Astrocyte (in vitro differentiated cells and primary cell): ENCODE data around the gene TSPAN15. TPM values are rescaled to one million over a fixed set of nuclear protein-coding genes. Genes with fewer than 3 reads are reported as not detected.

ENCODE experiments used
- DNase-seq: peaks from one replicate; pipeline ENCODE4 v3.0.0-alpha.2; 2010; ENCODE audit warnings: low read depth
- FAIRE-seq: peaks from 2 replicates; lab custom pipeline; 2011; peaks lifted over from hg19 to GRCh38; lab: Jason Lieb, UNC
- H2AFZ ChIP-seq: 2 replicates; pipeline ENCODE4 v1.6.0; 2012; ENCODE audit warnings: low read depth, low read length, inconsistent platforms
- H3K27ac ChIP-seq: 2 replicates; pipeline ENCODE4 v1.5.1; 2011; ENCODE audit warnings: low read depth, low read length, inconsistent platforms
- H3K27me3 ChIP-seq: 2 replicates; pipeline ENCODE4 v1.6.0; 2011; ENCODE audit warnings: low read length, inconsistent platforms; ENCODE audit not compliant: insufficient read depth
- H3K36me3 ChIP-seq: 2 replicates; pipeline ENCODE4 v1.5.1; 2011; ENCODE audit warnings: low read length, inconsistent platforms; ENCODE audit not compliant: insufficient read depth
- H3K4me1 ChIP-seq: 2 replicates; pipeline ENCODE4 v1.5.1; 2011; ENCODE audit warnings: low read length, inconsistent platforms; ENCODE audit not compliant: insufficient read depth
- H3K4me2 ChIP-seq: 2 replicates; pipeline ENCODE4 v1.6.0; 2012; ENCODE audit warnings: low read length, inconsistent platforms
- H3K4me3 ChIP-seq: 2 replicates; pipeline ENCODE4 v1.5.1; 2011; ENCODE audit warnings: low read depth, mild to moderate bottlenecking, low read length, inconsistent platforms; ENCODE audit not compliant: insufficient read depth
- H3K79me2 ChIP-seq: 2 replicates; pipeline ENCODE4 v1.6.0; 2012; ENCODE audit warnings: mild to moderate bottlenecking, low read length, inconsistent platforms; ENCODE audit not compliant: insufficient read depth
- H3K9ac ChIP-seq: 2 replicates; pipeline ENCODE4 v1.6.0; 2012; ENCODE audit warnings: mild to moderate bottlenecking, low read length, inconsistent platforms
- H3K9me3 ChIP-seq: 2 replicates; pipeline ENCODE4 v1.5.1; 2012; ENCODE audit warnings: low read depth, mild to moderate bottlenecking, low read length, inconsistent platforms; ENCODE audit not compliant: insufficient read depth
- H4K20me1 ChIP-seq: 2 replicates; pipeline ENCODE4 v1.6.0; 2012; ENCODE audit warnings: low read length, inconsistent platforms; ENCODE audit not compliant: insufficient read depth
- H3K27ac Mint-ChIP-seq: one replicate; pipeline ENCODE4 v1.8.0; 2021; ENCODE audit warnings: mild to moderate bottlenecking, mixed read lengths; ENCODE audit not compliant: unreplicated experiment
- H3K27me3 Mint-ChIP-seq: one replicate; pipeline ENCODE4 v1.8.0; 2021; ENCODE audit warnings: low read depth, mixed read lengths; ENCODE audit not compliant: unreplicated experiment
- H3K36me3 Mint-ChIP-seq: one replicate; pipeline ENCODE4 v1.8.0; 2021; ENCODE audit warnings: low read depth, mixed read lengths; ENCODE audit not compliant: unreplicated experiment
- H3K4me1 Mint-ChIP-seq: one replicate; pipeline ENCODE4 v1.8.0; 2021; ENCODE audit warnings: low read depth, mixed read lengths; ENCODE audit not compliant: unreplicated experiment
- H3K4me3 Mint-ChIP-seq: one replicate; pipeline ENCODE4 v1.8.0; 2021; ENCODE audit warnings: mild to moderate bottlenecking, moderate library complexity, mixed read lengths; ENCODE audit not compliant: unreplicated experiment
- H3K9me3 Mint-ChIP-seq: one replicate; pipeline ENCODE4 v1.8.0; 2021; ENCODE audit warnings: mild to moderate bottlenecking, mixed read lengths; ENCODE audit not compliant: unreplicated experiment
- EZH2 ChIP-seq: IDR thresholded peaks from 2 replicates; pipeline ENCODE4 v1.6.1; 2012; ENCODE audit warnings: mild to moderate bottlenecking, low read length, inconsistent platforms; ENCODE audit not compliant: insufficient read depth
- total RNA-seq: library from RNA; stranded (reverse); gene quantifications from 2 replicates; pipeline ENCODE4 v1.2.1, GENCODE V29; 2021
- TF ChIP-seq, protein P1 (sequence below): IDR thresholded peaks from 2 replicates; pipeline ENCODE4 v1.5.1; 2011; ENCODE audit warnings: low read depth, mild to moderate bottlenecking, inconsistent platforms, low read length, moderate library complexity; ENCODE audit not compliant: insufficient read depth

Gene TSPAN15
- total RNA-seq, 1 donor from 2014 or later = 9.4 TPM

DNA sequence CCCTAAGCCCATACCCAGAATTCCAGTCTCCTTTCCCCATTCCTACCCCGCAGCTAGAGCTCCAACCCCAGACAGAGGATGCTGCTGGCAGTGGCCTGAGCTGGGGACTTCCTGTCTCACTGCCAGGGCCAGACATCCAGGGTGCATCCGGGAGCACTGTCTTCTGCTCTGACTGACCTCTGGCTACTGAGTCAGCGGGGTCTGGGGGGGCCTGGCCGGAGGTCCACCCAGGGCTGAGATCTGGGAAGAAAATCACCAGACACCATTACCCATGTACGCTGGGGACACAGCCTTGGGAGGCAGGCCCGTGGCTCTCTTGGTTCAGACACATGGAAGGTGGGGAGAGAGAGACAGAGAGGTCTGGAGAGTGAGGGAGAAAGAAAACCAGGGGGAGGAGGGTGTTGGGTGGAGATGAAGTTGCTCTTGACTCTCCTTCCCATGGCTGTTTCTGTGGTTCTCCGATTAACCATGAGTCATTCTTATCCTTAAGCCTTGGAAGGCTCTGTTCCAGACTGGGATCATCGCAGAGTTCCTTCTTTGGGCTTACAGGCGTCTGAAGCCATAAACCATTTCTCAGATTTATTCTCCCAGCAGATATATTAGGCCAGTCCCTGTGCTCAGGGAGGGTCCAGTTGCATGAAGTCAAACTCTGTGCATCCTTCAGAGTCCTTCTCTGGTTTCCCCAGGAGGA, 23.6 kb downstream of the TSPAN15 start:
- FAIRE-seq = peak; percentile 99
- Histone ChIP-seq H3K79me2 (no peaks in the 10 kb centered on the region), H3K9ac (no peak overlapping the region), H3K4me3 (no peak overlapping the region), H4K20me1 (no peaks in the 10 kb centered on the region), H3K4me1 (peaks cover 13% of the 10 kb centered on the region), H3K9me3 (no peaks in the 10 kb centered on the region), H3K36me3 (no peaks in the 10 kb centered on the region), H3K27ac (no peak overlapping the region), H3K4me2 (peak overlapping the region; percentile 71), H3K27me3 (peaks cover 7% of the 10 kb centered on the region), H2AFZ (peak overlapping the region; percentile 62)
- peaks cover 3% of the 10 kb centered on the region for H3K9me3 Mint-ChIP-seq
- H3K27me3 Mint-ChIP-seq = no peaks in the 10 kb centered on the region
- DNase-seq = peak; percentile 83
- peak overlapping the region; percentile 11 for H3K4me3 Mint-ChIP-seq
- no peaks in the 10 kb centered on the region for H3K36me3 Mint-ChIP-seq
- peaks cover 42% of the 10 kb centered on the region for H3K4me1 Mint-ChIP-seq
- H3K27ac Mint-ChIP-seq = peak overlapping the region; percentile 95
- TF ChIP-seq, protein P1, sequence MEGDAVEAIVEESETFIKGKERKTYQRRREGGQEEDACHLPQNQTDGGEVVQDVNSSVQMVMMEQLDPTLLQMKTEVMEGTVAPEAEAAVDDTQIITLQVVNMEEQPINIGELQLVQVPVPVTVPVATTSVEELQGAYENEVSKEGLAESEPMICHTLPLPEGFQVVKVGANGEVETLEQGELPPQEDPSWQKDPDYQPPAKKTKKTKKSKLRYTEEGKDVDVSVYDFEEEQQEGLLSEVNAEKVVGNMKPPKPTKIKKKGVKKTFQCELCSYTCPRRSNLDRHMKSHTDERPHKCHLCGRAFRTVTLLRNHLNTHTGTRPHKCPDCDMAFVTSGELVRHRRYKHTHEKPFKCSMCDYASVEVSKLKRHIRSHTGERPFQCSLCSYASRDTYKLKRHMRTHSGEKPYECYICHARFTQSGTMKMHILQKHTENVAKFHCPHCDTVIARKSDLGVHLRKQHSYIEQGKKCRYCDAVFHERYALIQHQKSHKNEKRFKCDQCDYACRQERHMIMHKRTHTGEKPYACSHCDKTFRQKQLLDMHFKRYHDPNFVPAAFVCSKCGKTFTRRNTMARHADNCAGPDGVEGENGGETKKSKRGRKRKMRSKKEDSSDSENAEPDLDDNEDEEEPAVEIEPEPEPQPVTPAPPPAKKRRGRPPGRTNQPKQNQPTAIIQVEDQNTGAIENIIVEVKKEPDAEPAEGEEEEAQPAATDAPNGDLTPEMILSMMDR = no peak
- TF ChIP-seq EZH2 = no peak

DNA sequence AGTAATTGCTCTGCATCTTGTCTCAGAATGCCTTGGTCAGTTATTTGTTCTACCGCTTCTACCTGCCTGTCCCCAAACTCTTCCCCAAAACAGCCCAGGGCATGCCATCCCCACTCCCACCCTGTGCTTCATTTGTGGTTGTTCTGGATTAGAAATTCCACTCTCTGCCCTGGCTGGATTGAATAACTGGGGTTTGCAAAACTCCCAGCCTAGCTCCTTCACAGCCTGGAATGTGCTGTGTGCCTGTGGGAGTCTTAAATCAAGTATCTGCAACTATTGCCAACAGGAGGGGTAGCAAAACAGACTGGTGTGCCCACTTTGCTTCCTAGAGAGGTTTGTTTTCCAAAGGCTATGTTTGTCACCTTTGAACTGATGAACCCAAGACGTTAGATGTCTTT, 24.2 kb downstream of the TSPAN15 start:
- Mint-ChIP-seq H3K36me3 (peaks cover 2% of the 10 kb centered on the region), H3K4me3 (no peak overlapping the region), H3K27ac (peak overlapping the region; percentile 95), H3K9me3 (peaks cover 3% of the 10 kb centered on the region), H3K27me3 (no peaks in the 10 kb centered on the region), H3K4me1 (peaks cover 48% of the 10 kb centered on the region)
- Histone ChIP-seq H3K4me2 (peak overlapping the region; percentile 71), H3K27me3 (peaks cover 5% of the 10 kb centered on the region), H4K20me1 (no peaks in the 10 kb centered on the region), H2AFZ (no peak overlapping the region), H3K36me3 (no peaks in the 10 kb centered on the region), H3K27ac (no peak overlapping the region), H3K9me3 (no peaks in the 10 kb centered on the region), H3K4me3 (no peak overlapping the region), H3K79me2 (no peaks in the 10 kb centered on the region), H3K4me1 (peaks cover 13% of the 10 kb centered on the region), H3K9ac (no peak overlapping the region)
- DNase-seq (no peak), FAIRE-seq (no peak)
- TF ChIP-seq, protein P1 = no peak
- no peak for TF ChIP-seq EZH2

DNA sequence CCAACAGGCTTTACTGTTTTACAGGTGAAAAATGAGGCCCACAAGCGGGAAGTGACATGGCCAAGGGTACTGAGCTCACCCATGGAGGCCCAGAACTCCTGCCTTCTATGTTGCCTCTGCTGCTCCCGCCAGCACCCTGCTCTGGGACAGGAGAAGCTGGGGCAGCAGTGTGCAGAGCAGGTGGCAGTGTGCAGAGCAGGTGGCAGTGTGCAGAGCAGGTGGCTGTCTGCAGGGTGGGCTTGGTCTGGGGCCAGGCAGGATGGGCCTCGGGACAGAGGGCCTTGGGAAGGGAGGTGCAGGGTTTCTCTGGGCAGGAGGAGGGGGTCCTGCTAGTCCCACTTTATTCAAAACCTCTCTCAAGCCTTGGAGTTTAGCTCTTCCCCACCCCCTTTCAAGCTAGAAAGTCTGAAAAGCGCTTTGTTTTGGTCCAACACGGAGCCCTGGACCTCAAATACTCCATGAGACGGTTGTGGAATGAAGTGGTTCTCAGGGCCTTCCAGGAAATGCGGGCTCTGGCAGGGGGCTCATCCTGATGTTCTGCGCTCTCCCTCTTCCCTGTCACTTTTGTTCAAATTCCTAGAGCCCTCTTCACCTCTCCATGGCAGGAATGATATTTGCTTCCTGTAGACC, 26.8 kb downstream of the TSPAN15 start:
- peaks cover 2% of the 10 kb centered on the region for H3K27me3 Mint-ChIP-seq
- FAIRE-seq (no peak), DNase-seq (no peak)
- TF ChIP-seq EZH2 = no peak
- TF ChIP-seq, protein P1 = no peak
- peaks cover 3% of the 10 kb centered on the region for H3K9me3 Mint-ChIP-seq
- no peaks in the 10 kb centered on the region for H3K79me2 ChIP-seq
- H3K9ac ChIP-seq = no peak overlapping the region
- H3K36me3 Mint-ChIP-seq = peaks cover 2% of the 10 kb centered on the region
- peaks cover 13% of the 10 kb centered on the region for H3K4me1 ChIP-seq
- H3K4me3 Mint-ChIP-seq = no peak overlapping the region
- no peaks in the 10 kb centered on the region for H3K36me3 ChIP-seq
- H3K4me1 Mint-ChIP-seq = peaks cover 35% of the 10 kb centered on the region
- H3K27ac Mint-ChIP-seq = no peak overlapping the region
- H3K9me3 ChIP-seq = no peaks in the 10 kb centered on the region
- H3K4me3 ChIP-seq = no peak overlapping the region
- no peak overlapping the region for H3K27ac ChIP-seq
- no peaks in the 10 kb centered on the region for H4K20me1 ChIP-seq
- no peak overlapping the region for H3K4me2 ChIP-seq
- no peak overlapping the region for H2AFZ ChIP-seq
- no peaks in the 10 kb centered on the region for H3K27me3 ChIP-seq
